SJSA1 (cell line): Measurements from ENCODE around the gene CYP4F22. TPM values are rescaled to one million over a fixed set of nuclear protein-coding genes. Genes with fewer than 3 reads are reported as not detected.
"Not testable (repeated sequence)": the region's sequence is repeated elsewhere in the genome, so short reads cannot be mapped to it uniquely, and the experiment has no call there.

Experiments
- DNase-seq, 2 experiments: peaks; one replicate each; pipeline ENCODE4 v3.0.0-alpha.2; 2015 to 2020; ENCODE audit warnings: low spot score in 2 of 2, low read depth in 1 of 2
- H3K27ac ChIP-seq: fragments of 250-450 bp; sonication (Bioruptor Pico); 2 replicates; pipeline ENCODE4 v1.5.1; 2020; ENCODE audit warnings: mild to moderate bottlenecking, moderate library complexity
- H3K27me3 ChIP-seq: fragments of 250-450 bp; sonication (Bioruptor Pico); replicated peaks from 2 replicates; pipeline ENCODE4 v1.5.1; 2020; ENCODE audit warnings: mild to moderate bottlenecking, moderate library complexity
- H3K36me3 ChIP-seq: fragments of 250-450 bp; sonication (Bioruptor Pico); 2 replicates; pipeline ENCODE4 v1.5.1; 2020; ENCODE audit warnings: mild to moderate bottlenecking
- H3K4me1 ChIP-seq: fragments of 250-450 bp; sonication (Bioruptor Pico); replicated peaks from 2 replicates; pipeline ENCODE4 v1.6.1; 2021; ENCODE audit warnings: mild to moderate bottlenecking
- H3K4me3 ChIP-seq: fragments of 250-450 bp; sonication (Bioruptor Pico); 2 replicates; pipeline ENCODE4 v1.5.1; 2020; ENCODE audit warnings: mild to moderate bottlenecking
- H3K9me3 ChIP-seq: fragments of 250-450 bp; sonication (Bioruptor Pico); replicated peaks from 2 replicates; pipeline ENCODE4 v1.5.1; 2020; ENCODE audit warnings: mild to moderate bottlenecking
- total RNA-seq: library from RNA; depleted of rRNA; stranded (reverse); fragments of >200 nt; shearing (Covaris generic); gene quantifications from 2 replicates; pipeline ENCODE4 v1.2.3, GENCODE V29; 2014; rRNA removed

Gene CYP4F22
- total RNA-seq, 1 experiment from 2014 or later, result not detected

- no peaks in the 10 kb centered on the region for H3K9me3 ChIP-seq
- no peaks in the 10 kb centered on the region for H3K36me3 ChIP-seq
- peak; percentile 47 to 76 for DNase-seq
- peaks cover 32% of the 10 kb centered on the region for H3K27me3 ChIP-seq
- H3K4me1 ChIP-seq, result no peaks in the 10 kb centered on the region
- no peak overlapping the region for H3K4me3 ChIP-seq
- H3K27ac ChIP-seq, result no peak overlapping the region
Observed at GRCh38 chr19:15584541-15585115, 76.3 kb downstream of the CYP4F22 start.

- no peaks in the 10 kb centered on the region for H3K36me3 ChIP-seq
- no peak overlapping the region for H3K4me3 ChIP-seq
- peak in 1 of 2 experiments; percentile 17 for DNase-seq
- no peaks in the 10 kb centered on the region for H3K4me1 ChIP-seq
- peaks cover 18% of the 10 kb centered on the region for H3K27me3 ChIP-seq
- no peaks in the 10 kb centered on the region for H3K9me3 ChIP-seq
- no peak overlapping the region for H3K27ac ChIP-seq
Observed at GRCh38 chr19:15587663-15588062, 79.3 kb downstream of the CYP4F22 start.

GRCh38 chr19:15588265-15588664, 79.9 kb downstream of the CYP4F22 start:
- Histone ChIP-seq H3K27me3 (peaks cover 12% of the 10 kb centered on the region), H3K9me3 (no peaks in the 10 kb centered on the region), H3K4me1 (no peaks in the 10 kb centered on the region), H3K27ac (no peak overlapping the region), H3K4me3 (no peak overlapping the region), H3K36me3 (no peaks in the 10 kb centered on the region)
- DNase-seq, result no peak

GRCh38 chr19:15589760-15590451, 81.6 kb downstream of the CYP4F22 start:
- H3K9me3 ChIP-seq, result no peaks in the 10 kb centered on the region
- no peaks in the 10 kb centered on the region for H3K36me3 ChIP-seq
- DNase-seq, result peak in 1 of 2 experiments; percentile 20
- no peak overlapping the region for H3K27ac ChIP-seq
- H3K4me3 ChIP-seq, result no peak overlapping the region
- no peaks in the 10 kb centered on the region for H3K27me3 ChIP-seq
- no peaks in the 10 kb centered on the region for H3K4me1 ChIP-seq

- DNase-seq, result peak in 1 of 2 experiments; percentile 31
- Histone ChIP-seq H3K4me3 (no peak overlapping the region), H3K9me3 (no peaks in the 10 kb centered on the region), H3K36me3 (no peaks in the 10 kb centered on the region), H3K4me1 (no peaks in the 10 kb centered on the region), H3K27me3 (no peaks in the 10 kb centered on the region), H3K27ac (no peak overlapping the region)
Observed at GRCh38 chr19:15591796-15592195, 83.5 kb downstream of the CYP4F22 start.

GRCh38 chr19:15592506-15592905, 84.2 kb downstream of the CYP4F22 start:
- H3K27ac ChIP-seq, H3K9me3 ChIP-seq, H3K4me1 ChIP-seq, H3K4me3 ChIP-seq, H3K27me3 ChIP-seq, H3K36me3 ChIP-seq: not testable (repeated sequence)
- DNase-seq, result peak in 1 of 2 experiments; percentile 11

GRCh38 chr19:15593766-15594165, 85.4 kb downstream of the CYP4F22 start:
- H3K36me3 ChIP-seq, H3K4me3 ChIP-seq, H3K4me1 ChIP-seq, H3K9me3 ChIP-seq, H3K27ac ChIP-seq, H3K27me3 ChIP-seq: not testable (repeated sequence)
- DNase-seq, result peak in 1 of 2 experiments; percentile 4

GRCh38 chr19:15595069-15595468, 86.7 kb downstream of the CYP4F22 start:
- no peaks in the 10 kb centered on the region for H3K9me3 ChIP-seq
- no peaks in the 10 kb centered on the region for H3K27me3 ChIP-seq
- DNase-seq, result peak in 1 of 2 experiments; percentile 7
- H3K27ac ChIP-seq, result no peak overlapping the region
- H3K4me1 ChIP-seq, result no peaks in the 10 kb centered on the region
- no peaks in the 10 kb centered on the region for H3K36me3 ChIP-seq
- no peak overlapping the region for H3K4me3 ChIP-seq

Other genes with a start within 250 kb of the CYP4F22 start
- 14.5 and 15.8 TPM in 2 replicates for gene BRD4, start 176.0 kb upstream of the CYP4F22 start, total RNA-seq
- gene AKAP8, start 128.7 kb upstream of the CYP4F22 start, total RNA-seq, result 10.9 and 27.5 TPM in 2 replicates
- 76.3 and 82.0 TPM in 2 replicates for gene AKAP8L, start 89.5 kb upstream of the CYP4F22 start, total RNA-seq
- 11.6 and 13.5 TPM in 2 replicates for gene WIZ, start 58.6 kb upstream of the CYP4F22 start, total RNA-seq
- not detected in 2 replicates for gene RASAL3, start 44.0 kb upstream of the CYP4F22 start, total RNA-seq
- gene PGLYRP2, start 29.0 kb upstream of the CYP4F22 start, total RNA-seq, result not detected in 2 replicates
- not detected in 2 replicates for gene CYP4F8, start 106.7 kb downstream of the CYP4F22 start, total RNA-seq
- gene CYP4F3, start 132.4 kb downstream of the CYP4F22 start, total RNA-seq, result not detected in 2 replicates
- not detected in 2 replicates for gene CYP4F12, start 164.6 kb downstream of the CYP4F22 start, total RNA-seq
- not detected in 2 replicates for gene OR10H2, start 219.5 kb downstream of the CYP4F22 start, total RNA-seq
- not detected in 2 replicates for gene OR10H3, start 229.5 kb downstream of the CYP4F22 start, total RNA-seq